Spleen (tissue), 11 donors: ENCODE measurements around the gene PRR5L. TPM values are rescaled to one million over a fixed set of nuclear protein-coding genes. Genes with fewer than 3 reads are reported as not detected.
A peak's percentile ranks its signal among the peaks of the same experiment; 100 is the strongest.

Experiments used
- DNase-seq: peaks from one replicate; pipeline ENCODE4 v3.0.0-alpha.2; 2020
- H3K27ac ChIP-seq, 8 donors: fragments of 200-600 bp; sonication (generic) in 7 of 8; 1 replicate in 4 of 8; 2 replicates in 4 of 8; pipeline versions ENCODE4 v1.5.0 to v1.8.0; 2016 to 2021; ENCODE audit warnings: inconsistent platforms in 4 of 8, mild to moderate bottlenecking in 4 of 8, moderate library complexity in 1 of 8
- H3K27me3 ChIP-seq, 7 donors: fragments of 200-600 bp; sonication (generic) in 6 of 7; replicated peaks in 1 of 7; 1 replicate in 4 of 7; 2 replicates in 3 of 7; pipeline versions ENCODE4 v1.5.0 to v1.8.0; 2016 to 2021; ENCODE audit warnings: inconsistent platforms in 3 of 7, mild to moderate bottlenecking in 1 of 7
- H3K36me3 ChIP-seq, 6 donors: fragments of 200-600 bp; sonication (generic) in 5 of 6; 1 replicate in 4 of 6; 2 replicates in 2 of 6; pipeline versions ENCODE4 v1.5.0 to v1.8.0; 2016 to 2021; ENCODE audit warnings: inconsistent platforms in 2 of 6
- H3K4me1 ChIP-seq, 6 donors: fragments of 200-600 bp; sonication (generic) in 5 of 6; 1 replicate in 3 of 6; 2 replicates in 3 of 6; pipeline versions ENCODE4 v1.5.0 to v1.8.0; 2016 to 2021; ENCODE audit warnings: inconsistent platforms in 3 of 6
- H3K4me3 ChIP-seq, 8 donors: fragments of 200-600 bp; sonication (generic) in 7 of 8; 1 replicate in 4 of 8; 2 replicates in 4 of 8; pipeline versions ENCODE4 v1.5.0 to v1.8.0; 2016 to 2021; ENCODE audit warnings: inconsistent platforms in 4 of 8, mild to moderate bottlenecking in 4 of 8, moderate library complexity in 2 of 8
- H3K9me3 ChIP-seq, 8 donors: fragments of 200-600 bp; sonication (generic) in 7 of 8; 1 replicate in 4 of 8; 2 replicates in 4 of 8; pipeline versions ENCODE4 v1.5.0 to v1.8.0; 2016 to 2021; ENCODE audit warnings: inconsistent platforms in 4 of 8
- POLR2A ChIP-seq, 3 donors: fragments of 450-650 bp; IDR thresholded peaks; one replicate each; pipeline ENCODE4 v1.5.1; 2017; ENCODE audit warnings: antibody characterized with exemption in 3 of 3, mild to moderate bottlenecking in 1 of 3
- POLR2AphosphoS5 ChIP-seq, 3 donors: sonication (generic); formaldehyde crosslinking; IDR thresholded peaks; one replicate each; pipeline ENCODE4 v1.5.1; 2017; ENCODE audit warnings: antibody characterized with exemption in 3 of 3
- WGBS, 5 donors: extraction: QIAGEN DNeasy Blood & Tissue Kit in 3 of 5; methylation state at CpG; one replicate each; pipeline versions ENCODE4 v1.1.5 to v1.1.7; 2013 to 2018; 5-methylcytosine and 5-hydroxymethylcytosine counted together
- intact Hi-C: fragments of 100-400 bp; cut with DNase I; formaldehyde crosslinking; loops from one replicate; pipeline ENCODE4 v1.15.0; 2023; ENCODE audit warnings: low total_unique reads
- polyA plus RNA-seq, 3 donors: library from polyadenylated mRNA; stranded (reverse); fragments of 200-250 nt; gene quantifications; one replicate each; pipeline ENCODE4 v1.2.1, GENCODE V29; 2013
- total RNA-seq, 7 donors: library from RNA; depleted of rRNA in 3 of 7; stranded (reverse); fragments of >200 nt in 3 of 7; fragmentation: NEBNext Ultra II Directional in 4 of 7; extraction: Animal tissue kit (Norgen Biotek cat#: 25700) in 4 of 7; gene quantifications; one replicate each; pipeline versions ENCODE4 v1.1.0 to v1.2.1, GENCODE V29; 2016 to 2021
- TF ChIP-seq, protein P1 (sequence below), 11 experiments: fragments of 200-600 bp in 7 of 11; fragments of 450-650 bp in 4 of 11; sonication (generic) in 4 of 11; IDR thresholded peaks in 8 of 11; conservative IDR thresholded peaks in 3 of 11; 1 replicate in 7 of 11; 2 replicates in 4 of 11; pipeline versions ENCODE4 v1.4.0 to v1.8.0; 2016 to 2021; ENCODE audit warnings: antibody characterized with exemption in 11 of 11, inconsistent platforms in 4 of 11, mild to moderate bottlenecking in 1 of 11
- donor health status: healthy with polysubstance abuse.
- donor health status: DM: no; HTN: no; CAD: no; lungs with moderate emphysema.
- donor health status: DM: no; HTN: no; CAD: no.
- donor health status: Bipolar disorder and iron deficiency.
- donor health status: healthy.
- donor health status: DM: no; HTN: no; CAD: no.
- donor health status: DM: yes; HTN: yes; CAD: no.

The PRR5L gene
- total and polyA plus RNA-seq, 10 donors, result 10.7 to 330 (median 140) TPM

DNA sequence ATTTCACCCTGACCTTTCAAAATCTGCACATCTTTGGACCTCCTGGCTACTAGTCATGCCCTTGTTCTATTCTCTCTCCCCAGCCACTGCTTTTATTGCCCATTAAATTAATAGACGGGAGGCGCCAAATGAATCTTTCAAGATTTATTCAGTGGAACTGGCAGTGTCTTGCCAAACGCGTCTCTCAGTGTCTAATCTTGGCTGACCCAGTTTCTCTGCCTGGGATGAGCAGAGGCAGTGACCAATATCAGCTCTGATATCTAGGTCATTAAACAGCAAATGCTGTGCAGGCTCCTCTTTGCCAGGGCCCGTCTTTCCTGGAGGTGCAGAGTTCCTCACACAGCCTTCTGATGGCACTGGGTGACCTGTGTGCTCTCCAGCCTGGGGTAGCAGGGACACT lies 140.0 kb downstream of the PRR5L start:
- Histone ChIP-seq H3K9me3 (no peaks in the 10 kb centered on the region), H3K4me1 (peaks cover under 1 to 58% (median 15%) of the 10 kb centered on the region in 6 donors), H3K27me3 (no peaks in the 10 kb centered on the region), H3K27ac (no peak overlapping the region), H3K4me3 (no peak overlapping the region), H3K36me3 (peaks cover 0 to 100% (median 21%) of the 10 kb centered on the region in 6 donors)
- DNase-seq, result no peak
- 79 to 87% (median 85%) methylated on average over 5 of the region's 5 CpGs for WGBS, 5 donors
- no peak for TF ChIP-seq POLR2A (IDR thresholded peaks at IDR 0.05)
- peak in 2 of 3 donors; percentile 16 to 31 for TF ChIP-seq POLR2AphosphoS5 (IDR thresholded peaks at IDR 0.05)
- TF ChIP-seq, protein P1, sequence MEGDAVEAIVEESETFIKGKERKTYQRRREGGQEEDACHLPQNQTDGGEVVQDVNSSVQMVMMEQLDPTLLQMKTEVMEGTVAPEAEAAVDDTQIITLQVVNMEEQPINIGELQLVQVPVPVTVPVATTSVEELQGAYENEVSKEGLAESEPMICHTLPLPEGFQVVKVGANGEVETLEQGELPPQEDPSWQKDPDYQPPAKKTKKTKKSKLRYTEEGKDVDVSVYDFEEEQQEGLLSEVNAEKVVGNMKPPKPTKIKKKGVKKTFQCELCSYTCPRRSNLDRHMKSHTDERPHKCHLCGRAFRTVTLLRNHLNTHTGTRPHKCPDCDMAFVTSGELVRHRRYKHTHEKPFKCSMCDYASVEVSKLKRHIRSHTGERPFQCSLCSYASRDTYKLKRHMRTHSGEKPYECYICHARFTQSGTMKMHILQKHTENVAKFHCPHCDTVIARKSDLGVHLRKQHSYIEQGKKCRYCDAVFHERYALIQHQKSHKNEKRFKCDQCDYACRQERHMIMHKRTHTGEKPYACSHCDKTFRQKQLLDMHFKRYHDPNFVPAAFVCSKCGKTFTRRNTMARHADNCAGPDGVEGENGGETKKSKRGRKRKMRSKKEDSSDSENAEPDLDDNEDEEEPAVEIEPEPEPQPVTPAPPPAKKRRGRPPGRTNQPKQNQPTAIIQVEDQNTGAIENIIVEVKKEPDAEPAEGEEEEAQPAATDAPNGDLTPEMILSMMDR (IDR thresholded peaks at IDR 0.05 in 8 of 11, conservative IDR thresholded peaks at IDR 0.05 in 3 of 11), result no peak
- intact Hi-C loops, result no loop called here

DNA sequence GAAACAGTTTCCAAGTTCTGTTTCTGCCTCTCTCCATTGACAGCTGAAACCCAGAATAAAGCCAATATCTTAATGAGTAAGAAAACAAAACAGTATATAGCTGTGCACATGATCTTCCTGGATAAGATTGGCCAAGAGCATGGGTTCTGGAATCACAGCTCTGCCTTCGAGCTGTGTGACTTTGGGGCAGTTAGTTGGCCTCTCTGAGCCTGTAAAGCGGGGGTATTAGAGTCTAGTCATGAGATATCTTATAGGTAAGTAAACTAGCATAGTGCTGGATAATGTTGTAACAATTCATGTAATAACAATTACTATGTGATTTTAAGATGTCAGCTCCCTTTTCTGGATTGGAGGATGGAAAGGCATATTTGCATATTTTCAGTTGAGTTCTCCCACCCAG lies 140.5 kb downstream of the PRR5L start:
- Histone ChIP-seq H3K27me3 (no peaks in the 10 kb centered on the region), H3K36me3 (peaks cover 0 to 100% (median 21%) of the 10 kb centered on the region in 6 donors), H3K4me1 (peaks cover 0 to 56% (median 10%) of the 10 kb centered on the region in 6 donors), H3K9me3 (peaks cover 0 to 4% (median 0%) of the 10 kb centered on the region in 8 donors), H3K4me3 (no peak overlapping the region), H3K27ac (no peak overlapping the region)
- intact Hi-C loops, result no loop called here
- WGBS, 5 donors, result 85 to 96% (median 95%) methylated on average over 2 of the region's 2 CpGs
- no peak for DNase-seq
- TF ChIP-seq POLR2AphosphoS5 (IDR thresholded peaks at IDR 0.05), result no peak
- TF ChIP-seq, protein P1 (IDR thresholded peaks at IDR 0.05 in 8 of 11, conservative IDR thresholded peaks at IDR 0.05 in 3 of 11), result no peak
- TF ChIP-seq POLR2A (IDR thresholded peaks at IDR 0.05), result no peak

DNA sequence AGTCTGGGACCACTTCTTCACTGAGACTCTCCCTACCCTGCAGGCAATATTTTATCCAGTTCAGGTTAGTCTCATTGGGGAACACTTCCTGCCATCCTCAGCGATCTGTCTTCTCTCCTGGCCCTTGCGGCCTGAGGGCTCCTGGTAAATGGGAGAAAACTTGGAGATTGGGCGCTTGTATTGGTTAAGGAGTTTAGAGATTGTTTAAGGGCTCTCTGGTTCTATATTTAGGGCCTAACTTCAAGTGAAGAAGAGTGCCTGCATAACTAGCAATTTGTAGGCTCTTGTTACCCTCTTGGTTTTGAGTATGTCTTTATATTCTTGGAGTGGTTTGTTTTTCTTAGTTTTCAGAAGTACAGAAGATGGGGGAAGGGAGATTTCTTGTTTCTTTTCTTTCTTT lies 141.3 kb downstream of the PRR5L start:
- no peak for DNase-seq
- H3K36me3 ChIP-seq, result peaks cover 0 to 100% (median 20%) of the 10 kb centered on the region in 6 donors
- no peak overlapping the region for H3K27ac ChIP-seq
- H3K4me3 ChIP-seq, result no peak overlapping the region
- 67 to 98% (median 93%) methylated on average over 3 of the region's 3 CpGs for WGBS, 5 donors
- H3K27me3 ChIP-seq, result no peaks in the 10 kb centered on the region
- peaks cover 0 to 6% (median 0%) of the 10 kb centered on the region in 8 donors for H3K9me3 ChIP-seq
- intact Hi-C loops, result no loop called here
- TF ChIP-seq POLR2AphosphoS5 (IDR thresholded peaks at IDR 0.05), result no peak
- no peak for TF ChIP-seq POLR2A (IDR thresholded peaks at IDR 0.05)
- TF ChIP-seq, protein P1 (IDR thresholded peaks at IDR 0.05 in 8 of 11, conservative IDR thresholded peaks at IDR 0.05 in 3 of 11), result no peak
- H3K4me1 ChIP-seq, result peaks cover 0 to 50% (median 14%) of the 10 kb centered on the region in 6 donors

DNA sequence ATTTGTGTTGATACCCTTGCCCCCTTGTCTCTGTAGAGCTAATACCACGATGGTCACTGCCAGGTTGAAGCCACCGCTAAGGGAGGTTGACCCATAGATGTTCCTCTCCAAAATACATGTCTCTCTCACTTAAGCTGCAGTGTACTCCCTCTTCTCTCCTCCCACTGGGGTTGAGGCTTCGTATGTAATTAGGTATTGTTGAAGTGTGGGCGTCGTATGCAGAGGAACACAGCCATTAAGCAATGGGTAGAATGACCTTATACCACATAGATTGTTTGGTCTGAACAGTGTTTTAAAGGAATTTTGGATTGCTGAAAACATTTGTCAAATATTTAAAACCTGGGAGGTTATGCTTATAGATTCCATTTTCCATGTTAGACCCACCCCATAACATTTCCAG lies 142.0 kb downstream of the PRR5L start:
- Histone ChIP-seq H3K36me3 (peaks cover 0 to 100% (median 20%) of the 10 kb centered on the region in 6 donors), H3K27ac (no peak overlapping the region), H3K9me3 (peaks cover 0 to 6% (median 0%) of the 10 kb centered on the region in 8 donors), H3K4me3 (no peak overlapping the region), H3K27me3 (no peaks in the 10 kb centered on the region), H3K4me1 (peaks cover 0 to 44% (median 16%) of the 10 kb centered on the region in 6 donors)
- no peak for DNase-seq
- TF ChIP-seq, protein P1 (IDR thresholded peaks at IDR 0.05 in 8 of 11, conservative IDR thresholded peaks at IDR 0.05 in 3 of 11), result no peak
- intact Hi-C loops, result no loop called here
- WGBS, 5 donors, result 91 to 94% (median 92%) methylated on average over 5 of the region's 5 CpGs
